Neural crest cell (in vitro differentiated cells): ENCODE results near the gene TGFBR2. TPM values are rescaled to one million over a fixed set of nuclear protein-coding genes. Genes with fewer than 3 reads are reported as not detected.

Experiments
- DNase-seq: peaks from one replicate; pipeline ENCODE4 v3.0.0; 2021; ENCODE audit warnings: low read depth, mixed read lengths, low spot score
- H3K27ac Mint-ChIP-seq: one replicate; pipeline ENCODE4 v1.8.0; 2021; ENCODE audit warnings: mild to moderate bottlenecking, mixed read lengths; ENCODE audit not compliant: unreplicated experiment
- H3K27me3 Mint-ChIP-seq: 2 replicates; pipeline ENCODE4 v1.8.0; 2021; ENCODE audit warnings: low read depth, mild to moderate bottlenecking, mixed read lengths
- H3K36me3 Mint-ChIP-seq: 2 replicates; pipeline ENCODE4 v1.8.0; 2021; ENCODE audit warnings: low read depth, mild to moderate bottlenecking, mixed read lengths
- H3K4me1 Mint-ChIP-seq: 2 replicates; pipeline ENCODE4 v1.8.0; 2021; ENCODE audit warnings: mixed read lengths
- H3K4me3 Mint-ChIP-seq: one replicate; pipeline ENCODE4 v1.8.0; 2021; ENCODE audit warnings: mild to moderate bottlenecking, mixed read lengths
- H3K9me3 Mint-ChIP-seq: 2 replicates; pipeline ENCODE4 v1.8.0; 2021; ENCODE audit warnings: mixed read lengths
- CTCF ChIP-seq: fragments of 200-600 bp; sonication (generic); conservative IDR thresholded peaks from 2 replicates; pipeline ENCODE4 v1.5.0; 2021; ENCODE audit warnings: antibody characterized with exemption, mild to moderate bottlenecking
- total RNA-seq: library from RNA; stranded (reverse); gene quantifications from 2 replicates; pipeline ENCODE4 v1.2.1, GENCODE V29; 2021

The TGFBR2 gene
- total RNA-seq, 1 donor from 2014 or later = 8.7 TPM

- DNase-seq = no peak
- no peak overlapping the region for H3K4me3 Mint-ChIP-seq
- peaks cover 28% of the 10 kb centered on the region for H3K4me1 Mint-ChIP-seq
- TF ChIP-seq CTCF = no peak
- H3K9me3 Mint-ChIP-seq = no peaks in the 10 kb centered on the region
- H3K27ac Mint-ChIP-seq = no peak overlapping the region
- peaks cover 21% of the 10 kb centered on the region for H3K36me3 Mint-ChIP-seq
- H3K27me3 Mint-ChIP-seq = no peaks in the 10 kb centered on the region
Measured at GRCh38 chr3:30625541-30626438, 19.4 kb downstream of the TGFBR2 start.

- no peak overlapping the region for H3K27ac Mint-ChIP-seq
Measured at GRCh38 chr3:30626443-30627180, 20.2 kb downstream of the TGFBR2 start.

GRCh38 chr3:30628205-30628900, 22.0 kb downstream of the TGFBR2 start:
- H3K27me3 Mint-ChIP-seq = no peaks in the 10 kb centered on the region
- H3K9me3 Mint-ChIP-seq = no peaks in the 10 kb centered on the region
- peaks cover 34% of the 10 kb centered on the region for H3K4me1 Mint-ChIP-seq
- DNase-seq = no peak
- peaks cover 15% of the 10 kb centered on the region for H3K36me3 Mint-ChIP-seq
- no peak overlapping the region for H3K4me3 Mint-ChIP-seq
- TF ChIP-seq CTCF = no peak
- no peak overlapping the region for H3K27ac Mint-ChIP-seq

More at GRCh38 chr3:30626443-30627180, 20.2 kb downstream of the TGFBR2 start:
- DNase-seq = no peak
- no peak for TF ChIP-seq CTCF
- Mint-ChIP-seq H3K27me3 (no peaks in the 10 kb centered on the region), H3K9me3 (no peaks in the 10 kb centered on the region), H3K4me1 (peaks cover 32% of the 10 kb centered on the region), H3K36me3 (peaks cover 18% of the 10 kb centered on the region), H3K4me3 (no peak overlapping the region)

GRCh38 chr3:30628901-30629590, 22.6 kb downstream of the TGFBR2 start:
- Mint-ChIP-seq H3K27ac (peak overlapping the region; percentile 35), H3K9me3 (no peaks in the 10 kb centered on the region), H3K4me1 (peaks cover 34% of the 10 kb centered on the region), H3K27me3 (no peaks in the 10 kb centered on the region), H3K36me3 (peaks cover 12% of the 10 kb centered on the region), H3K4me3 (no peak overlapping the region)
- no peak for DNase-seq
- no peak for TF ChIP-seq CTCF

GRCh38 chr3:30629746-30630145, 23.3 kb downstream of the TGFBR2 start:
- no peak for TF ChIP-seq CTCF
- H3K4me3 Mint-ChIP-seq = no peak overlapping the region
- H3K9me3 Mint-ChIP-seq = no peaks in the 10 kb centered on the region
- H3K27me3 Mint-ChIP-seq = no peaks in the 10 kb centered on the region
- DNase-seq = no peak
- peaks cover 34% of the 10 kb centered on the region for H3K4me1 Mint-ChIP-seq
- peaks cover 12% of the 10 kb centered on the region for H3K36me3 Mint-ChIP-seq
- H3K27ac Mint-ChIP-seq = no peak overlapping the region
